A549 (cell line): Measurements from ENCODE around the gene RETREG1.

ENCODE experiments used
- CEBPB ChIP-seq, 2 experiments: fragments of >200 bp in 1 of 2; sonication (Bioruptor Twin) in 1 of 2; formaldehyde crosslinking in 1 of 2; IDR thresholded peaks; 2 replicates each; pipeline ENCODE4 v1.6.1; 2012 to 2016
- POLR2A ChIP-seq: IDR thresholded peaks from 2 replicates; pipeline ENCODE4 v1.6.1; 2012; ENCODE audit warnings: mild to moderate bottlenecking, low read length
- RAD21 ChIP-seq, 2 experiments: fragments of >200 bp in 1 of 2; sonication (Bioruptor Twin) in 1 of 2; formaldehyde crosslinking in 1 of 2; IDR thresholded peaks in 1 of 2; conservative IDR thresholded peaks in 1 of 2; 2 replicates in 1 of 2; 3 replicates in 1 of 2; pipeline ENCODE4 v1.6.1; 2012 to 2018; ENCODE audit warnings: inconsistent platforms in 1 of 2
- TF ChIP-seq, protein P1 (sequence below): fragments of >200 bp; sonication (Bioruptor Twin); formaldehyde crosslinking; IDR thresholded peaks from 3 replicates; pipeline ENCODE4 v1.5.1; 2016

DNA sequence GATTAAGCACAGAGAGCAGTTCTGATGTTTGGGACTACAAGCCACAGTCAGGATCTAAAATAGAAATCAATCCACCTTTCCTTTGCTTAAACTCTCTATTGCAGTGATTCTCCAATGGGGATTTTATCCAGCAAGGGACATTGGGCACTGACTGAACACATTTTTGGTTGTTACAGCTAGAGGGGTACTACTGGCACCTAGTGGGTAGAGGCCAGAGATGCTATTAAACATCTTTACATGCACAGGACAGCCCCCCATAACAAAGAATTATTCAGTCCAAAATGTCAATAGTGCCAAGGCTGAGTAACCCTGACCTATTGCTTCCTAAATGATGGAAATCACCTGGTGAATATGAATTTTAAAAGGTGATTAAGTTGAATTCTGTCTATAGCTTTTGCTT is 163.2 kb downstream of the RETREG1 start:
- TF ChIP-seq RAD21 (conservative IDR thresholded peaks at IDR 0.05 in 1 of 2, IDR thresholded peaks at IDR 0.05 in 1 of 2) (no peak), POLR2A (no peak), CEBPB (IDR thresholded peaks at IDR 0.05) (no peak)
- TF ChIP-seq, protein P1, sequence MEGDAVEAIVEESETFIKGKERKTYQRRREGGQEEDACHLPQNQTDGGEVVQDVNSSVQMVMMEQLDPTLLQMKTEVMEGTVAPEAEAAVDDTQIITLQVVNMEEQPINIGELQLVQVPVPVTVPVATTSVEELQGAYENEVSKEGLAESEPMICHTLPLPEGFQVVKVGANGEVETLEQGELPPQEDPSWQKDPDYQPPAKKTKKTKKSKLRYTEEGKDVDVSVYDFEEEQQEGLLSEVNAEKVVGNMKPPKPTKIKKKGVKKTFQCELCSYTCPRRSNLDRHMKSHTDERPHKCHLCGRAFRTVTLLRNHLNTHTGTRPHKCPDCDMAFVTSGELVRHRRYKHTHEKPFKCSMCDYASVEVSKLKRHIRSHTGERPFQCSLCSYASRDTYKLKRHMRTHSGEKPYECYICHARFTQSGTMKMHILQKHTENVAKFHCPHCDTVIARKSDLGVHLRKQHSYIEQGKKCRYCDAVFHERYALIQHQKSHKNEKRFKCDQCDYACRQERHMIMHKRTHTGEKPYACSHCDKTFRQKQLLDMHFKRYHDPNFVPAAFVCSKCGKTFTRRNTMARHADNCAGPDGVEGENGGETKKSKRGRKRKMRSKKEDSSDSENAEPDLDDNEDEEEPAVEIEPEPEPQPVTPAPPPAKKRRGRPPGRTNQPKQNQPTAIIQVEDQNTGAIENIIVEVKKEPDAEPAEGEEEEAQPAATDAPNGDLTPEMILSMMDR = no peak
